GM19397 (cell line): ENCODE data around the gene FOXJ3.

Source experiments
- ATAC-seq: cut with Tn5 transposase; IDR thresholded peaks from one replicate; pipeline ENCODE4 v1.9.1; 2021; ENCODE audit warnings: mild to moderate bottlenecking, moderate library complexity; ENCODE audit not compliant: unreplicated experiment

FOXJ3 gene

GRCh38 chr1:42146626-42147320 lies 188.3 kb downstream of the FOXJ3 start:
- ATAC-seq = no peak

GRCh38 chr1:42145764-42146625 lies 189.0 kb downstream of the FOXJ3 start:
- no peak for ATAC-seq

GRCh38 chr1:42145389-42145716 lies 189.7 kb downstream of the FOXJ3 start:
- no peak for ATAC-seq

GRCh38 chr1:42144711-42145388 lies 190.2 kb downstream of the FOXJ3 start:
- no peak for ATAC-seq

- ATAC-seq = no peak
Measured at GRCh38 chr1:42143896-42144710, 190.9 kb downstream of the FOXJ3 start.

- ATAC-seq = no peak
Measured at GRCh38 chr1:42142894-42143675, 191.9 kb downstream of the FOXJ3 start.

GRCh38 chr1:42141978-42142377 lies 193.1 kb downstream of the FOXJ3 start:
- no peak for ATAC-seq

GRCh38 chr1:42140191-42140590 lies 194.8 kb downstream of the FOXJ3 start:
- ATAC-seq = no peak

GRCh38 chr1:42139444-42139843 lies 195.6 kb downstream of the FOXJ3 start:
- no peak for ATAC-seq

- no peak for ATAC-seq
Measured at GRCh38 chr1:42138586-42138985, 196.4 kb downstream of the FOXJ3 start.

GRCh38 chr1:42137766-42138165 lies 197.3 kb downstream of the FOXJ3 start:
- ATAC-seq = no peak

GRCh38 chr1:42136466-42136865 lies 198.6 kb downstream of the FOXJ3 start:
- no peak for ATAC-seq

GRCh38 chr1:42135426-42135825 lies 199.6 kb downstream of the FOXJ3 start:
- no peak for ATAC-seq

GRCh38 chr1:42133809-42134526 lies 201.1 kb downstream of the FOXJ3 start:
- ATAC-seq = no peak

- ATAC-seq = no peak
Measured at GRCh38 chr1:42133390-42133789, 201.6 kb downstream of the FOXJ3 start.

- ATAC-seq = no peak
Measured at GRCh38 chr1:42130061-42130660, 204.9 kb downstream of the FOXJ3 start.

GRCh38 chr1:42128964-42129363 lies 206.1 kb downstream of the FOXJ3 start:
- no peak for ATAC-seq

GRCh38 chr1:42128499-42128898 lies 206.5 kb downstream of the FOXJ3 start:
- ATAC-seq = no peak

- no peak for ATAC-seq
Measured at GRCh38 chr1:42127767-42128166, 207.3 kb downstream of the FOXJ3 start.
